Left colon (tissue), 2 donors: ENCODE data around the gene FEM1A. TPM values are rescaled to one million over a fixed set of nuclear protein-coding genes. Genes with fewer than 3 reads are reported as not detected.
"Not testable (repeated sequence)": the region's sequence is repeated elsewhere in the genome, so short reads cannot be mapped to it uniquely, and the experiment has no call there.

ENCODE experiments used
- ATAC-seq: fragments of 200-7000 bp; cut with Tn5 transposase; one replicate; pipeline ENCODE4 v1.9.1; 2020; ENCODE audit warnings: mild to moderate bottlenecking, moderate library complexity
- DNase-seq, 2 donors: peaks; one replicate each; pipeline ENCODE4 v3.0.0-alpha.2; 2020
- intact Hi-C, 2 donors: fragments of 100-400 bp; cut with DNase I in 1 of 2; cut with micrococcal nuclease in 1 of 2; formaldehyde crosslinking; loops; one replicate each; pipeline versions ENCODE4 v1.11.2 to v1.14.0; 2022; cut with DNase I, micrococcal nuclease
- microRNA-seq, 2 donors: library from miRNA; unstranded; fragments of <30 nt; microRNA quantifications; one replicate each; pipeline versions ENCODE4 v1.1.0 to v1.2.0, GENCODE V29; 2020
- total RNA-seq, 2 donors: library from RNA; stranded (reverse); fragmentation: NEBNext Ultra II Directional; extraction: Animal tissue kit (Norgen Biotek cat#: 25700); gene quantifications; one replicate each; pipeline ENCODE4 v1.2.1, GENCODE V29; 2021
- donor health status: DM: no; HTN: no; CAD: no.
- donor health status: DM: yes; HTN: yes; CAD: no.

FEM1A gene
- total RNA-seq, 2 donors from 2014 or later: 10.9 to 11.2 TPM

GRCh38 chr19:4830768-4831265 lies 39.3 kb downstream of the FEM1A start:
- ATAC-seq (peak; percentile 27), DNase-seq (no peak)
- intact Hi-C loops: no loop called here

- ATAC-seq (peak; percentile 91), DNase-seq (peak; percentile 85 to 88)
- intact Hi-C loops: no loop called here
Observed at GRCh38 chr19:4831304-4831978, 39.9 kb downstream of the FEM1A start, which contains the start of gene TICAM1. TICAM1 (minus strand) TSS chr19:4831712; CDS start chr19:4818377, 13,335 bp downstream.

- intact Hi-C loops, DNase-seq, ATAC-seq: not testable (repeated sequence)
Observed at GRCh38 chr19:4831979-4832340, 40.4 kb downstream of the FEM1A start.

- intact Hi-C loops: no loop called here
- ATAC-seq: no peak
Observed at GRCh38 chr19:4832776-4833175, 41.2 kb downstream of the FEM1A start.

GRCh38 chr19:4839192-4839591 lies 47.7 kb downstream of the FEM1A start:
- intact Hi-C loops: no loop called here
- no peak for ATAC-seq
- DNase-seq: no peak

More at GRCh38 chr19:4832776-4833175, 41.2 kb downstream of the FEM1A start:
- DNase-seq: no peak

- DNase-seq (no peak), ATAC-seq (no peak)
- intact Hi-C loops: no loop called here
Observed at GRCh38 chr19:4843647-4843965, 52.1 kb downstream of the FEM1A start.

GRCh38 chr19:4844348-4845179 lies 53.0 kb downstream of the FEM1A start:
- intact Hi-C loops: no loop called here
- ATAC-seq: no peak
- DNase-seq: no peak

- ATAC-seq, DNase-seq, intact Hi-C loops: not testable (repeated sequence)
Observed at GRCh38 chr19:4845975-4846374, 54.4 kb downstream of the FEM1A start.

- DNase-seq (no peak), ATAC-seq (no peak)
- intact Hi-C loops: no loop called here
Observed at GRCh38 chr19:4847190-4847973, 55.8 kb downstream of the FEM1A start.

GRCh38 chr19:4849019-4849418 lies 57.5 kb downstream of the FEM1A start:
- DNase-seq: no peak
- no peak for ATAC-seq
- intact Hi-C loops: loop anchor here in 1 of 2 donors (2.0 kb wide), 1 partner anchor 38 kb away; no protein-coding TSS in a partner anchor

Small RNA genes within 50 kb of the gene (microRNA-seq; reads per million reads assigned to microRNA genes)
- gene MIR7-3: 2.1 to 2.7 reads per million in 2 donors

Other genes starting within 250 kb of the FEM1A start
- 1 to 10 TPM; 2.6 to 2.8 TPM for gene SEMA6B, start 232.1 kb upstream of the FEM1A start, total RNA-seq
- gene TNFAIP8L1, start 152.2 kb upstream of the FEM1A start, total RNA-seq: 1 to 10 TPM; 9.0 to 9.4 TPM
- 10 to 100 TPM; 75.5 to 96.0 TPM for gene MYDGF, start 121.4 kb upstream of the FEM1A start, total RNA-seq
- gene DPP9, start 67.9 kb upstream of the FEM1A start, total RNA-seq: 10 to 100 TPM; 59.9 to 72.8 TPM
- 10 to 100 TPM; 22.4 to 40.5 TPM for gene TICAM1, start 40.0 kb downstream of the FEM1A start, total RNA-seq
- 100 to 1,000 TPM; 121 to 152 TPM for gene PLIN3, start 75.9 kb downstream of the FEM1A start, total RNA-seq
- under 1 TPM; 0.21 to 0.42 TPM for gene ARRDC5, start 111.2 kb downstream of the FEM1A start, total RNA-seq
- 10 to 100 TPM in 1 of 2 donors, 1 to 10 TPM in 1; 4.2 to 10.0 TPM for gene UHRF1, start 117.8 kb downstream of the FEM1A start, total RNA-seq
- gene KDM4B, start 177.4 kb downstream of the FEM1A start, total RNA-seq: 10 to 100 TPM; 43.9 to 46.2 TPM